DMS 273 (cell line): Measurements from ENCODE around the gene YPEL5.

Source experiments
- DNase-seq: peaks from one replicate; lab custom pipeline; 2025; ENCODE audit not compliant: unreplicated experiment; lab: John Stamatoyannopoulos, UW

The YPEL5 gene

GRCh38 chr2:30164131-30164925 lies 17.5 kb downstream of the YPEL5 start:
- peak; percentile 38 for DNase-seq

GRCh38 chr2:30165050-30165520 lies 18.3 kb downstream of the YPEL5 start:
- peak; percentile 94 for DNase-seq

- DNase-seq: no peak
Measured at GRCh38 chr2:30165617-30166016, 18.8 kb downstream of the YPEL5 start.

DNA sequence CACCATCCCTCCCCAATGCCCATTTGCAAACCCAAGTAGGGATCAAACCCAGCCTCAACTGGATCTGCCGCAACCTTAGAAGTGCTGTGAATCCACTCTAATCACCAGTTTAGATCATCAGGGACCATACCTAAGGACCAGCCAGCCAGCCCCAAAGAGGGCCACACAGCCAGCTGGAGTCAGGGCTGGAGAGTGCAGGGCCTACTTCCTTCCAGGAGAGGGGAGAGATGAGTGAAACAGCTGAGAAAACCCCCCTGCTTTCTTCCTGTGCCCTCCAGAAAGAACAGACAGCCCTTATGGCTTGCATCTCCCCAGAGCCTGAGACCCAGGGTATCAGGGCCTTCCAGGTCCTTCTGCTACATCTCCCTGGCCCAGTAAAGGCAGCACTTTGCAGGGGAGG lies 25.8 kb downstream of the YPEL5 start:
- DNase-seq: no peak

DNA sequence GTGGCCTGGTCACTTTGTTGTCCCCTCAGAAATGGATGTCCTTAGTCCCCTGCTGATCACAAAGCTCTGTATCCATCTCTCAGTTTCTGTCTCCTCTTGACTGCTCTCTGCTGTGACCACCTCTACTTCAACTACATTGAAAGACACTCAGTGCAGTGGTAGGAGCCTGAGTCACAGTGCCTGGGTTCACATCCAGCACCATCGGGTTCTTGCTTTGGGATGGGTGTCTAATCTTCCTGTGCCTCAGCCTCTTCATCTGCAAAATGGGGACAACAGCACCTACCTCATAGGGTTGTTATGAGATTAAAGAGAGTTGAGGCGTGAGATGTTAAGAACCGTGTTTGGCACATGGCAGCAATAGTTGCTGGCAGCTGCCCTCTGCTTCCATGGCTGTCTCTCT lies 30.6 kb downstream of the YPEL5 start:
- DNase-seq: no peak

DNA sequence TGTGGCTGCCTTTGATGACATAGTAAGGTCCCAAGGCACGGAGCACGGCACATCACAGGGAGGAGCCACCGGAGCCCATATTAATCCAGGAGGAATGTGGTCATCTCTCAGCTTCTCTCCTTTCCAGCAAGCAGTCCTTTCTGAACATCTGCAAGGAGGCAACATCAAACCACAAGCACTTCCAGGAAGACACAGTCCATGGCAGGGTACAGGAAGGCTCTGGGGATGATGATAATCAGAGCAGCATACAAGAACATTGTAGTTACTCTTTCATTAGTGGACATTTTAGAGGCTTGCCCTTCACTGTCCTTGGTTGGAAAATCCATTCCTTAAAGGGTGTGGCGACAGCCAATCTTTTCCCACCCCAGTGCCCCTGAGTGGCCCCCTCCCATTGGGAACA lies 31.1 kb downstream of the YPEL5 start:
- DNase-seq: no peak

DNA sequence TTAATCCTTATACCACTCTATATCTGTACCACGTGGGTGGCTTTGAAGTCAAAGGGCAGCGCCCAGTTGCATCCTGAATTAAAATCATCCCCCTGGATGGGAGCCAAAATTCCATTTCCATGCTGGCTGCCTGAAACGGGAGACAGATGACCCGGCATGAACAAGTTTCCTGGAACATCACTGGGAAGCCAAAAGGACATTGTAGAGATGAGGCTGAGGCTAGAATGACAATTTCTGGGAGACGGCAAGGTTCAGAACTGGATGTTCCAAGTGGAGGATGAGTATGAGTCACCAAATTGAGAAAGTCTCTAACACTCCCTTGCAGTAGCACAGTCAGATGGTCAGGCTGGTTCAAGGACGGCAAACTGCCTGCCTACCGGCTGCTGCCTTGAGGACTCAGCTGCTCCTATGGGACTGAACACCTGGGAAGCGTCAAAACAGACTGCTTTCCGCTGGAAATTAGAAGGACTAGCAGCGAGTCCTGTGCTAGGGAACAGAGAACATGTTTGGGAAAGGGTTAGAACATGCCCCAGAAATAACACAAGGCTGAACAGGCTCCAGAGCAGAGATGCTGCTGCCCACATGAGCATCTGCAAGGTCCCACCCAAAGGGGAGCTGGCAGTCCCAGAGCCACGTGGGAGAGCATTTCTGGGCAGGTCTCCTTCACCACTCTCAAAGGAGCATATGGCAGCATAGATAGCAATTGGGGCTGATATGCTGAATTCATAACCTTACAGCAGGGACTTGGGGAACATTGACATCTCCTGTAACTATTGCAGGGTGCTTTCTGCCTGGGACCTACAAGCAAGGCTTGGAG lies 32.0 kb downstream of the YPEL5 start:
- DNase-seq: peak; percentile 65

GRCh38 chr2:30179536-30179935 lies 32.7 kb downstream of the YPEL5 start:
- DNase-seq: no peak

- no peak for DNase-seq
Measured at GRCh38 chr2:30180226-30180625, 33.4 kb downstream of the YPEL5 start.

DNA sequence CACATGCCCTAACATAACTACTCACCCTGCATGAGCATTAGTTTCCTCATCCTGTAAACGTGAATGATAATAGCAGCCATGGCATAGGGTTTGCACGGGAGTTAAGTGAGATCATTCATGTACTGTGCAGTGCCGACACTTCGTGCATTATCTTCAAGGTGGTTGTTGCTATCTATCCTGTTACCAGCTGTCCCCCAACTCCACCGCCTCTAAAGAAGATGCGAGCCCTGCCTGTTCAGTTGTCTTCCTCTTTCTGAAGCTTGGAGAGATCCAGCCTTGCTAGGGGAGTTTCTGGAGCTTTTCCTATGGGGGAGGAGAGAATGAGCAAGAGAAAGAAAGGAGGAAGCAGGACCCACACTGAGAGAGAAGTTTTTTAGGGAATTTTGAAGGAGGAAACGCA lies 34.4 kb downstream of the YPEL5 start:
- DNase-seq: no peak

GRCh38 chr2:30184035-30184434 lies 37.2 kb downstream of the YPEL5 start:
- no peak for DNase-seq

DNA sequence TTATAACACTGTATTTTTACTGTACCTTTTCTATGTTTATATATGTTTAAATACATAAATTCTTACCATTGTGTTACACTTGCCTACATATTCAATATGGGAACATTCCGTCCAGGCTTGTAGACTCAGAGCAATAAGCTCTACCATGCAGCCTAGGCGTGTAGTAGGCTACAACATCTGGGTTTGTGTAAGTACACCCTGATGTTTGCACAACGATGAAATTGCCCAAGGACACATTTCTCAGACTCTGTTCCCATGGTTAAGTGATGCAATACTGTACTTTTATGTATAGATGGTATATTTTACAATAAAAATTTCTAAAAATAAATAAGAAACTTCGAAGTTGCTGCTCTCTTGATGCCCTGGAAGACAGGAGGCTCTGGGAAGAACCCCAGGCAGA lies 38.4 kb downstream of the YPEL5 start:
- DNase-seq: no peak

GRCh38 chr2:30188292-30188691 lies 41.5 kb downstream of the YPEL5 start:
- DNase-seq: no peak

DNA sequence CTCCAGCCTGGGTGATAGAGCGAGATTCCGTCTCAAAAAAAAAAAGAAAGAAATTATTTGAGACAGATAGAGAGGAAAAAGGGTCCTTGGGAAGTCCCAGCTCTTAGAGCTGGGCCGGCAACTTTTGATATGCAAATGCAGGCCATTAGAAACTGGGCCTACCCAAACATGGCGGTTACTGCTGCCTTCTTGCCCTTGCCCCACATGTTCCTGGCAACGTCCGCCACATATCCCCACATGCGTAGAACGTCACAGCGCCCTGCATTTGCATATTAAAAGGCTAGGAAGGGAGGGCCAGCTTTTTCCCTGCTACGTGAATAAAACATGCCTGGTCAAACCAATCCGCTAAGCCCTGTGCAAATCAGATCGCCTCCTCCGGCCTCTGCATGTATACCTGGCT lies 43.8 kb downstream of the YPEL5 start:
- DNase-seq: no peak

DNA sequence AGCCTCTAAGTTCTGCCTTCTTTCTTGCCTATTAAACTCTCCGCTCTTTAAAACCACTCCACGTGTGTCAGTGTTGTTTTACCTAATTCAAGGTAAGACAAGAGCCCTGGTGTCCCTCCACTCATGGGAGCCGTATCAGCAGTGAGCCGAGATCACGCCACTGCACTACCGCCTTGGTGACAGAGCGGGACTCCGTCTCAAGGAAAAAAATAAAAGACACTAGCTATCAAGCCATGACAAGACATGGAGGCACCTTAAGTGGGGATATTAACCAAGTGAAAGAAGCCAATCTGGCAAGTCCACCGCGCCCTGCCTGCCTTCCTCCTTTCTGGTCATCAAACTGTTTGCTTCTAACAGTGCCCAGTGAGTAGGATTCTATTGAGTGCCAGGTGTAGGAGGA lies 44.3 kb downstream of the YPEL5 start:
- no peak for DNase-seq

- DNase-seq: no peak
Measured at GRCh38 chr2:30191819-30192271, 45.0 kb downstream of the YPEL5 start.

DNA sequence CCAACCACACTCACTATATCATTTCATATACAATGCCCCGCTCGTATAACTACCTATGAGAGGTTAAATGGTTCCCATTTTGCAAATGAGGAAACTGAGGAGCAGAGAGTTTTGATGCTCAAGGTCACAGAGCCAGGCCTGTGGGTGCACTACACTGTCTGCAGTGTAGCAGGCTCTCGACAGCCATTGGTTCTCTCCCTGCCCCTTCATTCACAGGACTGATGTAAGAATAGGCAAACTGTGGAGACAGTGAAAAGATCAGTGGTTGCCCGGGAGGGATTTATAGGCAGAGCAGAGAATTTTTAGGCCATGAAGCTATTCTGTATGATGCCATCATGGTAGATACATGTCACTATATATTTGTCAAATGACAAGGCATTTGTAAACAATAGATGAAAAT lies 45.5 kb downstream of the YPEL5 start:
- no peak for DNase-seq

DNA sequence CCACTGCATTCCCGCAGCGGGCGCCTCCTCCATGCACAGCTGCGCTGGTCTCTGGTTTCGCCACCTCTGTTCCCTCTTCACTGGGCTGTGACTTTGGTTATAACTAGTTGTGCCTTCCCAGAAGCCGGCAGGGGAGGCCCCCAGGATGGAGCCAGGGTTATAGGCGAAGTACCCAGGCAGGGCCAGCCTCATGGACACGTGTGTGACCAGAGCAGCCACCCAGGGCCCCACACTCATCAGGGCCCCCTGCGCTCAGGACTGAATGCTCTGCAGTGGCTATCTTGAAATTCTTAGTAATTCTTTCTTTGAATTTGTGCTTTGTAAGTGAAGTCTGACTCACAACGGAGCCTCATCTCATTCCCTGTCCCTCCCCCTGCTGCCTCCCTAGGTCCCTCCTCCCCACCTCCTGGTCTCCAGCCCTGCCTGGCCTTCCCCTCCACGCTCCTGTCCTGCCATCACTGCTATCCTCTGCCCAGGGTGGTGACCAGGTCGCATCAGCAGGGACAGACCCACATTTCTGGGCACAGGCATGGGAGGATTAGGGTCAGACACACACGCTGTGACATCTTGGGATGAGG lies 46.4 kb downstream of the YPEL5 start:
- no peak for DNase-seq

- no peak for DNase-seq
Measured at GRCh38 chr2:30194421-30194820, 47.6 kb downstream of the YPEL5 start.

- DNase-seq: no peak
Measured at GRCh38 chr2:30195016-30195415, 48.2 kb downstream of the YPEL5 start.

DNA sequence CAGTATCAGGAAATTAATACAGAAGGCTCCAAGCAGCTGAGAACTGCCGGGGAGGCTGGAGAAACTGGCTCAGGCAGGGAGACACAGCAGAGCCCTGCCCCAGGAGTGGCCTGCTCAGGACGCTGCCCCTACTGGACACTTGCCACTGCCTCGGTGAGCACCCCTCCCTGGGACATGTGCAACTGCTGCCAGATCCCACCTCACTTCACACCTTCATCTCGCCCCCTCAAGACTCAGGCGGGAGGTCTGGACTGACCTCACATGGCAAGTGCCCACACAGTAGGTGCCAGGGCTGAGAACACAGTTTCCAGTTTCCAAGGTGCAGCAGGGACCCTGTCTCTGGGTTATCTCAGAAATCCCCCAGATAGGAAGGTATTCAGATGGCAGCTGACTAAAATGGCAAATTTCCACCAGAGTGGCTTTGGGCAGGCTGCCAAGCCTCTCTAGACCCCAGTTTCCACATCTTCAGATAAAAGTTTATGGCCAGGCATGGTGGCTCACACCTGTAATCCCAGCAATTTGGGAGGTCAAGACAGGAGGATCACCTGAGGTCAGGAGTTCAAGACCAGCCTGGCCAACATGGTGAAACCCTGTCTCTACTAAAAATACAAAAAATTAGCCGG lies 50.9 kb downstream of the YPEL5 start:
- no peak for DNase-seq
